GM18505 (cell line): ENCODE results near the gene TBC1D19.

Experiments
- ATAC-seq: cut with Tn5 transposase; IDR thresholded peaks from one replicate; pipeline ENCODE4 v1.9.1; 2021; ENCODE audit not compliant: unreplicated experiment
- POLR2A ChIP-seq: IDR thresholded peaks from 4 replicates; pipeline ENCODE4 v1.6.1; 2011; ENCODE audit warnings: borderline replicate concordance; ENCODE audit not compliant: insufficient read depth, insufficient read length; ENCODE audit errors: extremely low read depth

Gene TBC1D19

GRCh38 chr4:26791346-26791745, 207.5 kb downstream of the TBC1D19 start:
- TF ChIP-seq POLR2A = no peak
- ATAC-seq = no peak

GRCh38 chr4:26792639-26793038, 208.8 kb downstream of the TBC1D19 start:
- no peak for ATAC-seq

GRCh38 chr4:26793735-26794134, 209.9 kb downstream of the TBC1D19 start:
- ATAC-seq = no peak
- TF ChIP-seq POLR2A = no peak

More at GRCh38 chr4:26792639-26793038, 208.8 kb downstream of the TBC1D19 start:
- TF ChIP-seq POLR2A = no peak

- ATAC-seq = no peak
- no peak for TF ChIP-seq POLR2A
Observed at GRCh38 chr4:26796081-26796480, 212.2 kb downstream of the TBC1D19 start.

GRCh38 chr4:26802790-26803189, 218.9 kb downstream of the TBC1D19 start:
- ATAC-seq = no peak
- no peak for TF ChIP-seq POLR2A

- no peak for ATAC-seq
- TF ChIP-seq POLR2A = no peak
Observed at GRCh38 chr4:26803211-26803861, 219.5 kb downstream of the TBC1D19 start.

GRCh38 chr4:26804451-26804850, 220.6 kb downstream of the TBC1D19 start:
- TF ChIP-seq POLR2A = no peak
- no peak for ATAC-seq

- TF ChIP-seq POLR2A = no peak
- ATAC-seq = no peak
Observed at GRCh38 chr4:26804925-26805324, 221.0 kb downstream of the TBC1D19 start.
